Cardiac muscle cell (in vitro differentiated cells and primary cell): ENCODE data around the gene ZNF45. TPM values are rescaled to one million over a fixed set of nuclear protein-coding genes. Genes with fewer than 3 reads are reported as not detected.
A peak's percentile ranks its signal among the peaks of the same experiment; 100 is the strongest.

Experiments used
- DNase-seq, 2 donors: peaks; one replicate each; pipeline versions ENCODE4 v3.0.0 to v3.0.0-alpha.2; 2010 to 2017; ENCODE audit warnings: low read depth in 1 of 2, low spot score in 1 of 2
- H3K27ac ChIP-seq: fragments of 200-600 bp; sonication (generic); 2 replicates; pipeline ENCODE4 v1.5.1; 2016
- H3K27me3 ChIP-seq: fragments of 200-600 bp; sonication (generic); 2 replicates; pipeline ENCODE4 v1.6.0; 2016; ENCODE audit warnings: control low read depth
- H3K36me3 ChIP-seq: fragments of 200-600 bp; sonication (generic); 2 replicates; pipeline ENCODE4 v1.5.1; 2016; ENCODE audit warnings: control low read depth
- H3K4me1 ChIP-seq: fragments of 200-600 bp; sonication (generic); 2 replicates; pipeline ENCODE4 v1.8.1; 2017; ENCODE audit warnings: low read depth, mild to moderate bottlenecking, mixed run types
- H3K4me3 ChIP-seq: fragments of 200-600 bp; sonication (generic); 2 replicates; pipeline ENCODE4 v1.5.1; 2016; ENCODE audit warnings: mild to moderate bottlenecking
- H3K9me3 ChIP-seq: fragments of 200-600 bp; sonication (generic); 2 replicates; pipeline ENCODE4 v1.5.1; 2017; ENCODE audit warnings: low read depth, mild to moderate bottlenecking, control low read depth
- polyA plus RNA-seq: library from polyadenylated mRNA; unstranded; fragments of >200 nt; fragmentation: Nextera tagmentation; extraction: Ambion mirVana; gene quantifications from 2 replicates; pipeline ENCODE4 v1.2.1, GENCODE V29; 2016
- total RNA-seq: library from RNA; depleted of rRNA; stranded (reverse); fragments of >200 nt; gene quantifications from 2 replicates; pipeline ENCODE4 v1.2.3, GENCODE V29; 2016
- TF ChIP-seq, protein P1 (sequence below): IDR thresholded peaks from 2 replicates; pipeline ENCODE4 v1.5.1; 2012; ENCODE audit warnings: low read depth, mild to moderate bottlenecking, low read length

ZNF45 gene
- total RNA-seq (13.4 and 14.3 TPM in 2 replicates), polyA plus RNA-seq (7.9 and 10.1 TPM in 2 replicates)

DNA sequence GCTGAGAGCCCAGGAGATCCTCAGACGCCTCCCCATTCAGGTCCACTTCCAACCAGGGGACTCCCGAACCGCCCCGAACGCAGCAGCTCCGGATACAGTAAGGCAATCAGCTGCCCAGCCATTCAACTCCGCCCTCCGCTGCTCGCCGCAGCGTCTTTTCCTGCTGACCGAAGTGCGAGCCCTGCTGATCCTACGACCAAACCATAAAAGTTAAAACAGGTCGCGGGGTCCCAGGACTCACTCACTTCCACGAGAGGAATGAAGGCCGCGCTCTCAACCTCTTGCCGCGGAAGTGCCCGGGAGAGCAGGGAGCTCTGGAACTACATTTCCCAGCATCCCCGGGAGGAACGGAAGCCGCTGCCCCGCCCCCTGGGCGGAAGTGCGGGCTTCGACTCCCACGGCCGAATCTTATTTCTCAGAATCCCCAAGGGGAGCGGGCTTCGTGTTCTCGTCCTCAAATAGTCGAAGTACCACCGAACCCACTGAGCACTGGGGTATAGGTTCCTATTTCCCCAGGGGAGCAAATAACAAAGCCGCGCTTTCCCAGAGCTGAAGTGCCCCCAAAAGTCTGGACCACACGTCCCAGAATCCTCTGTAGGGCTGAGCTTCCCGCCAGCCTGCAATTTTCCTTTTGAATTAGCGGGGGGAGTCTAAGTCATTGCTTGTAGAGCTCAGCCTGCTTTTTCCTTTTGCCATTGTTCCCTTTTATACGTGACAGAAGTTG, at the start of gene ZNF45:
TSS of gene ZNF45 (minus strand) at position 298 of the 724 bp plus-strand sequence. CDS start 13,097 bp downstream, outside the sequence.
- peaks cover 25% of the 10 kb centered on the region for H3K36me3 ChIP-seq
- peak within 1 kb of the TSS; percentile 93 for H3K27ac ChIP-seq
- TF ChIP-seq, protein P1, sequence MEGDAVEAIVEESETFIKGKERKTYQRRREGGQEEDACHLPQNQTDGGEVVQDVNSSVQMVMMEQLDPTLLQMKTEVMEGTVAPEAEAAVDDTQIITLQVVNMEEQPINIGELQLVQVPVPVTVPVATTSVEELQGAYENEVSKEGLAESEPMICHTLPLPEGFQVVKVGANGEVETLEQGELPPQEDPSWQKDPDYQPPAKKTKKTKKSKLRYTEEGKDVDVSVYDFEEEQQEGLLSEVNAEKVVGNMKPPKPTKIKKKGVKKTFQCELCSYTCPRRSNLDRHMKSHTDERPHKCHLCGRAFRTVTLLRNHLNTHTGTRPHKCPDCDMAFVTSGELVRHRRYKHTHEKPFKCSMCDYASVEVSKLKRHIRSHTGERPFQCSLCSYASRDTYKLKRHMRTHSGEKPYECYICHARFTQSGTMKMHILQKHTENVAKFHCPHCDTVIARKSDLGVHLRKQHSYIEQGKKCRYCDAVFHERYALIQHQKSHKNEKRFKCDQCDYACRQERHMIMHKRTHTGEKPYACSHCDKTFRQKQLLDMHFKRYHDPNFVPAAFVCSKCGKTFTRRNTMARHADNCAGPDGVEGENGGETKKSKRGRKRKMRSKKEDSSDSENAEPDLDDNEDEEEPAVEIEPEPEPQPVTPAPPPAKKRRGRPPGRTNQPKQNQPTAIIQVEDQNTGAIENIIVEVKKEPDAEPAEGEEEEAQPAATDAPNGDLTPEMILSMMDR, result no peak
- DNase-seq, result peak; percentile 94
- H3K9me3 ChIP-seq, result no peaks in the 10 kb centered on the region
- H3K4me3 ChIP-seq, result peak within 1 kb of the TSS; percentile 80
- H3K4me1 ChIP-seq, result peaks cover 9% of the 10 kb centered on the region
- no peaks in the 10 kb centered on the region for H3K27me3 ChIP-seq

DNA sequence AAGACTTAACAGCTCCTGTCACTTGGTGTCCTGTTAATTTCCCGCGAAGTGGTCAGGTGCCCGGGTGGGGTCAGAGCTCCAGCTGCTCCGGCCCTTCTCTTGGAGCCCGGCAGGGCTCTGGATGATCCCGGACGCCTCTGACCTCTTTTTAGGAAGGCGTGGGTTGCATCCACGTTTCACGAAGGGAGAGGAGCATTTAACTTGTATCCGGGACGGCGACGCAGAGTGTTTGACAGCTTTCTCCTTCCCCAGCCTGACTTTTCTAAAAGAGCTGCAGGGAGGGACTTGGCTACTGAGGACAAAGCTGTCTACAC, 49.6 kb upstream of the ZNF45 start:
- Histone ChIP-seq H3K9me3 (no peaks in the 10 kb centered on the region), H3K27ac (peak overlapping the region; percentile 55), H3K4me3 (peak overlapping the region; percentile 96), H3K4me1 (no peaks in the 10 kb centered on the region), H3K36me3 (peaks cover 5% of the 10 kb centered on the region), H3K27me3 (no peaks in the 10 kb centered on the region)
- DNase-seq, result no peak
- TF ChIP-seq, protein P1, result no peak

DNA sequence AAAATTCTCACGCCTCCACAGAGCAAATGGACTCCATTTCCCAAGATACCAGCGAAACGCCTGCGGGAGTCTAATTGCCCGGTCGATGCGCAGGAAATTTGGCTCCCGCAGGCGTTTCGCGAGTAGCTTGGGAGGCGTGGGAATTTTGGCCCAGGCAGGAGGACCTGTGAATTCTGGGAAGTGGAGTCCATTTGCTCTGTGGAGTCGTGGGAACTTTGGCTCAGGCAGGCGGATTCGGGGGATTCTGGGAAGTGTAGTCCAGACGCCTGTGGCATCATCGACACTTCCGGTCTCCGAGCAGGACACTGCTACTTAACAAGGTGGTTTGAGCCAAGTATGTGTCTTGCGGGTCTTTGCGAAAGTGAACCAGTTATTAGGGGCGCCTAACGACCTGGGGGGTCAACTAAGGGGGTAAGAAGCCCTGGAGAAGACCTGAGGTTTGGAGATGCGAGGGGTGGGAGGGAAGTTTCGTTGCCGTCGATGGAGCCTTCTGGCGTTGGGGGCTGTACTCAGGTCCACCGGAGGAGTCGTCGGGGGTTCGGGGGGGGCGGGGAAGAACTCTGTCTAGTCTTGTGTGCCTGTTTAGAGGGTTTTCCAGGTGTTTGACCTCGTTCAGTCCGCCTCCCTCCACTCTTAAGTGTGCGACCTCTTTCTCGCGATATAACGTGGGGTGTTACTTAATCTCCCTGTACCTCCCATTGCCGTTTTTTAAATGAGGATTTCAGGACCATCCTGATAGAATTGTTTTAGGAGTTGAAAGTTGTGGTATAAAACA, 49.0 kb upstream of the ZNF45 start, which contains the start of gene ZNF155:
TSS of gene ZNF155 (plus strand) at position 277 of the 775 bp plus-strand sequence. CDS start 4,356 bp downstream, outside the sequence.
- Histone ChIP-seq H3K27ac (peak within 1 kb of the TSS; percentile 61), H3K36me3 (peaks cover 1% of the 10 kb centered on the region), H3K9me3 (no peaks in the 10 kb centered on the region), H3K27me3 (no peaks in the 10 kb centered on the region), H3K4me3 (peak within 1 kb of the TSS; percentile 96), H3K4me1 (no peaks in the 10 kb centered on the region)
- TF ChIP-seq, protein P1, result no peak
- peak; percentile 95 to 99 for DNase-seq

DNA sequence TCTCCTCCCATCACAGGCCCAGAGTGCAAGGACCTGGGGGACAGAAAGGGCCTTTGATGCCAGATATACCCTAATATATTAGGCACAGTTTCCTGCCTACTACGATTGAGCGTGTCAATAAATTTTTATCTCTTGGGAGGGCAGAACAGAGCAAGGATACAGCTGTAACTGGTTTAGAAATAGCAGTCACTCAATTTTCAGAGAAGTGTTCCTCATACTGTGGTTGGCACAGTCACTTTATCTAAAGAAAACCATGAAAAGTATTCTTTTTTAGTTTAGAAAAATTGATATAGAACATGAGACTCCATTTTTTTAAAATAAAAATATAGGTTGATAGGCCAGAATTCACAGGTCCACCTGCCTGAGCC, 48.4 kb upstream of the ZNF45 start:
- Histone ChIP-seq H3K4me3 (peak overlapping the region; percentile 96), H3K27ac (peak overlapping the region; percentile 61), H3K9me3 (no peaks in the 10 kb centered on the region), H3K4me1 (no peaks in the 10 kb centered on the region), H3K36me3 (no peaks in the 10 kb centered on the region), H3K27me3 (no peaks in the 10 kb centered on the region)
- TF ChIP-seq, protein P1, result no peak
- no peak for DNase-seq

DNA sequence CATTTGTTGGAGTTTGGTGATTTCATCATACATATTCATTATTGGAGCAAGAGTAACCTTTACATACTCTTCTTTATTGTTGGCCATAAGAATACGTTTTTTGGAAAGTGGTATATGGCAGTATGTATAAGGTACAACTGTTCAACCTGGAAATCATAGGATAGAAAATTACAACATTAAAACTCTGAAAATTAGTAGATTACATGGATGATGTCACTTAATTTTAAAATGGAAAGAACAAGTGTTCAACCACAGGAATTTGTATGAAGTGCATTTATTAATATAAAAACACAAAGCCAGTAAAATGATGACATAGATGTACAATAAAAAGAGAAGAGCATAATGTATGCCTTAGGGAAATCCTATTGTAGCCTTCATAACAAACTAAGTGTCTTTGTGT, 41.6 kb upstream of the ZNF45 start:
- Histone ChIP-seq H3K4me1 (no peaks in the 10 kb centered on the region), H3K9me3 (no peaks in the 10 kb centered on the region), H3K36me3 (no peaks in the 10 kb centered on the region), H3K27ac (no peak overlapping the region), H3K27me3 (no peaks in the 10 kb centered on the region), H3K4me3 (no peak overlapping the region)
- no peak for DNase-seq
- TF ChIP-seq, protein P1, result no peak
